ENCODE data around the gene PDE8B. TPM values are rescaled to one million over a fixed set of nuclear protein-coding genes. Genes with fewer than 3 reads are reported as not detected.

Gene PDE8B
- total RNA-seq, 1 experiment from 2014 or later = 0.07 TPM

DNA sequence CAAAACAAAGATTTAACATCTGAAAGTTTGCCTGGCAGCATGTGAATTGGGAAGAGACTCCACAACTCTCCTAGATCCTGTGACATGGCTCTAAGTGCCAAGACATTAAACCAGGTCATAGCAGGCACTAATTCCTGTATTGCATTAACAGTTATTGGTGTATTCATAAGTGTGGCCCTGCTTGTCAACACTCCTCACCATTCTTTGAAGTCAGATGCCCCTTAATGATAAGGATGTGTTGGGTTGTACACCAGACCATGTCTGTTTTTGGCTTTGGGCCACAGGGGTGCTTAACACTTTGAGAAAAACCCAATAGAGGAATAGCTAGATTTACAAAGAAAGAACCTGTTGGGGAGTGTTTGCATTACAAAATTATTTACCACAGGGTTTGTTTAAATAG lies 43.4 kb upstream of the PDE8B start:
- Histone ChIP-seq H2BK15ac (ENCODE audit: low read depth, low read length) (no peak overlapping the region), H3K27me3 (ENCODE audit: insufficient read depth, low read length) (no peaks in the 10 kb centered on the region), H3K4me1 (ENCODE audit: insufficient read depth, low read length) (no peaks in the 10 kb centered on the region), H3K4ac (ENCODE audit: low read depth, low read length) (no peak overlapping the region), H3K14ac (ENCODE audit: insufficient read depth, low read length) (no peak overlapping the region), H3T11ph (ENCODE audit: low read length) (no peak overlapping the region), H3K79me1 (ENCODE audit: insufficient read depth, low read depth, low read length, poor library complexity, severe bottlenecking) (no peaks in the 10 kb centered on the region), H3K27ac (ENCODE audit: insufficient read length, low read depth, low read length) (no peak overlapping the region), H2BK120ac (ENCODE audit: low read depth, low read length, poor library complexity, severe bottlenecking) (no peak overlapping the region), H3K9me3 (ENCODE audit: control insufficient read depth, low read depth, low read length) (no peaks in the 10 kb centered on the region), H4K8ac (replicated peaks; ENCODE audit: insufficient read length, low read depth, low read length) (no peak overlapping the region), H3K9ac (ENCODE audit: extremely low read depth, insufficient read length, low read length) (no peak overlapping the region), H4K5ac (ENCODE audit: insufficient read length, low read depth, low read length) (no peak overlapping the region), H2AK5ac (ENCODE audit: insufficient read length, low read length) (no peak overlapping the region), H3K4me2 (ENCODE audit: insufficient read depth, insufficient read length, low read length) (no peak overlapping the region), H4K20me1 (ENCODE audit: control insufficient read depth, insufficient read depth, insufficient read length) (no peaks in the 10 kb centered on the region), H3K23me2 (ENCODE audit: insufficient read length, low read depth, low read length, poor library complexity, severe bottlenecking) (no peaks in the 10 kb centered on the region), H4K91ac (ENCODE audit: insufficient read length, low read depth, low read length) (no peak overlapping the region), H2BK5ac (ENCODE audit: insufficient read length, low read length) (no peak overlapping the region), H2BK12ac (ENCODE audit: insufficient read length, low read depth, low read length) (no peak overlapping the region), H3K23ac (ENCODE audit: insufficient read length, low read depth, low read length) (no peak overlapping the region), H2AFZ (ENCODE audit: low read length) (no peak overlapping the region), H3K79me2 (ENCODE audit: insufficient read depth, low read length) (no peaks in the 10 kb centered on the region), H2BK20ac (ENCODE audit: low read depth, low read length, poor library complexity, severe bottlenecking) (no peak overlapping the region), H3K56ac (ENCODE audit: insufficient read length, low read depth, low read length) (no peak overlapping the region), H3K18ac (ENCODE audit: insufficient read length, low read depth, low read length) (no peak overlapping the region)
- TF ChIP-seq, protein P1, sequence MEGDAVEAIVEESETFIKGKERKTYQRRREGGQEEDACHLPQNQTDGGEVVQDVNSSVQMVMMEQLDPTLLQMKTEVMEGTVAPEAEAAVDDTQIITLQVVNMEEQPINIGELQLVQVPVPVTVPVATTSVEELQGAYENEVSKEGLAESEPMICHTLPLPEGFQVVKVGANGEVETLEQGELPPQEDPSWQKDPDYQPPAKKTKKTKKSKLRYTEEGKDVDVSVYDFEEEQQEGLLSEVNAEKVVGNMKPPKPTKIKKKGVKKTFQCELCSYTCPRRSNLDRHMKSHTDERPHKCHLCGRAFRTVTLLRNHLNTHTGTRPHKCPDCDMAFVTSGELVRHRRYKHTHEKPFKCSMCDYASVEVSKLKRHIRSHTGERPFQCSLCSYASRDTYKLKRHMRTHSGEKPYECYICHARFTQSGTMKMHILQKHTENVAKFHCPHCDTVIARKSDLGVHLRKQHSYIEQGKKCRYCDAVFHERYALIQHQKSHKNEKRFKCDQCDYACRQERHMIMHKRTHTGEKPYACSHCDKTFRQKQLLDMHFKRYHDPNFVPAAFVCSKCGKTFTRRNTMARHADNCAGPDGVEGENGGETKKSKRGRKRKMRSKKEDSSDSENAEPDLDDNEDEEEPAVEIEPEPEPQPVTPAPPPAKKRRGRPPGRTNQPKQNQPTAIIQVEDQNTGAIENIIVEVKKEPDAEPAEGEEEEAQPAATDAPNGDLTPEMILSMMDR (conservative IDR thresholded peaks at IDR 0.05) = no peak
- no peaks in the 10 kb centered on the region for H3K9me3 Mint-ChIP-seq
- no peaks in the 10 kb centered on the region for H3K27me3 Mint-ChIP-seq (ENCODE audit: low read depth)
- DNase-seq = no peak
- no peaks in the 10 kb centered on the region; a peak in 1 of 7 replicates for H3K36me3 Mint-ChIP-seq (ENCODE audit: insufficient read depth in 1 of 3, low read depth in 3 of 3)
- H3K27ac Mint-ChIP-seq = no peak overlapping the region
- H3K4me3 Mint-ChIP-seq = no peak overlapping the region
- no peaks in the 10 kb centered on the region; a peak in 1 of 4 replicates for H3K4me1 Mint-ChIP-seq
